Epithelial cell of esophagus (primary cell): ENCODE measurements around the gene LRTM2.

Source experiments
- DNase-seq: peaks from one replicate; pipeline ENCODE4 v3.0.0; 2010; ENCODE audit warnings: low read depth
- H3K4me3 ChIP-seq: 2 replicates; pipeline ENCODE4 v1.5.1; 2011; ENCODE audit warnings: mild to moderate bottlenecking, low read length, control low read depth
- CTCF ChIP-seq: IDR thresholded peaks from 2 replicates; pipeline ENCODE4 v1.5.1; 2011; ENCODE audit warnings: low read depth, mild to moderate bottlenecking, low read length, control low read depth, inconsistent platforms; ENCODE audit not compliant: insufficient read depth; ENCODE audit errors: missing control alignments

LRTM2 gene

GRCh38 chr12:1862973-1863372 is 42.6 kb downstream of the LRTM2 start:
- no peak for DNase-seq
- H3K4me3 ChIP-seq = no peak overlapping the region
- no peak for TF ChIP-seq CTCF

DNA sequence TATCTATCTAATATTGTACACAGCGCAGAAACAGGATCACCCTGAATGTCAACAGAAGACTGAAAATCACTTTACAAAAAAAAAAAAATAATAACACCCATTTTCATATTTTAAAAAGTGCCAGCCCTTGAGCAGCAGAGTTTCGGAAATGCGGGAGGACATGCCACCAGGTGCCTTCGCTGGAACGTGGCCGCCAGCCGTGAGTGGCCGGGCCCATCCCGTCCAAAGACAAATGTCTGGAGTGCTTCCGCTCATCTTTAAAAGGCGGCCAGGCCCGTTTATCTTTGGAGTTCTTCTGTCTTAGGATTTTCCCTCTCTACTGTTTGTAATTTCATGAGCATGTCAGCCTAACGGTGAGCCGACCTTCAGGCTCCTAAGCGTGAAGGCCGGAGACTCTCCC is 43.5 kb downstream of the LRTM2 start:
- DNase-seq = no peak
- TF ChIP-seq CTCF = no peak
- H3K4me3 ChIP-seq = no peak overlapping the region

DNA sequence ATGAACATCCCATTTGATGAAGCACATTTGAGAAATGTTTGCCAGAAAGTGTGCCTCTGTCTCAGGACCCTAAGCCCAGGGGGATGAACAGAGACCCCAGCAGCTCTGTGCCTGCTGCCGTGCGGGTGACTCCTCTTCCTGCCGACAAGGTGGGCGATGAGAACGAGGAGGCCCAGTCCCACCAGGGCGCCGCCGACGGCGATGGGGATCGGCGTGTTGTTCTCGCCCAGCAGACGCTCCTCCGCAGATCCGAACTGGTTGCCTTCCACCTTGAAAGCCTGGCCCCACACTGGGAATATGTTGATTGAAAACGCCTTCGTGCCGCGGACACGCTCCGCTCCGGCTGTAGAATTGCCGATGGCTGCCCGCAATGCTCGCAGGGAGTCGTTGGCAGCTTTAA is 44.1 kb downstream of the LRTM2 start:
- TF ChIP-seq CTCF = no peak
- no peak for DNase-seq
- H3K4me3 ChIP-seq = no peak overlapping the region

DNA sequence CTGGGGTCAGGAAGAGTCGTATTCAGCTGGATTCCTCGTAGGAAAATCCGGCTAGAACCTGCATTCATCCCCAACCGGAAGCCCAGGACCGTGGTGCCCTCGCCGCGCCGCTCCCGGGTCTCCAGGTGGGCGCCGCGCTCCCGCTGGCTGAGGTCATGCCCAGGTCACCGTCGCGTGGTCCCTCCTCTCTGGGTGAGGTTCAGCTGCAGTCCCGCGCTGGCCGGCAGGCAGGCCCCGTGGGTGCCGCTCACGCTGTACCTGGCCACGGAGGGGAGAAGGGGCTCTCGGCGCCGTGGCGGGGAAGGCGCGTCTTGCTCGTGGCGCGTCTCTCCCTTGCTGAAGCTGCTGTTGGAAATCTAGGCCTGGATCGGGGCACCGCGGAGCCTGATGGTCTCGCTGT is 44.5 kb downstream of the LRTM2 start:
- DNase-seq = no peak
- no peak for TF ChIP-seq CTCF

GRCh38 chr12:1865284-1865866 is 45.0 kb downstream of the LRTM2 start:
- no peak for DNase-seq
- no peak for TF ChIP-seq CTCF
- H3K4me3 ChIP-seq = no peak overlapping the region

More for the DNA sequence above, 44.5 kb downstream of the LRTM2 start:
- no peak overlapping the region for H3K4me3 ChIP-seq

DNA sequence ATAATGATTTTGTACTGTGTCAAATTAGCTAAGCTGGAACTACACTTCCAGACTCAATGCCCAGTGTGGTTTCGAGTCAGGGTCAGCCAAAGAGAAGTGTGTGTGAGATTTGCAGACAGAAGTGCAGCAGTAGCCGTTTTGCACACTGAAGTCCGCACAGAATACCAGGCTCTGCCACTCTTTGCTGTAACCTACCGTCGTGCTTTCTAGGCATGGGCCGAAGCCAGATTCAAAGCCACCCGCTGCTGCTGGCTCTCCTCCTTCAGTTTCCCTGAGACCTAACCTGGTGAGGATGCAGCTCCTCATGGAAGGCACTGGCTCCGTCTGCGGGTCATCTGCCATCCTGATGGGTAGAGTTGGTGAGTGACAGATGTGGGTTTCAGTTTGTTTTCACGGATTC is 48.8 kb downstream of the LRTM2 start:
- no peak for DNase-seq
- no peak overlapping the region for H3K4me3 ChIP-seq
- no peak for TF ChIP-seq CTCF

GRCh38 chr12:1870086-1870485 is 49.7 kb downstream of the LRTM2 start:
- H3K4me3 ChIP-seq = no peak overlapping the region
- no peak for DNase-seq
- TF ChIP-seq CTCF = no peak
